Activated CD4-positive, alpha-beta T cell treated with anti-CD3 and anti-CD28 coated beads for 1 hour (primary cell): ENCODE measurements around the gene C5orf47.

Source experiments
- DNase-seq: peaks from one replicate; pipeline ENCODE4 v3.0.0-alpha.2; 2020

Gene C5orf47

GRCh38 chr5:174045470-174046025 lies 56.6 kb downstream of the C5orf47 start, which contains the start of gene NSG2:
Gene NSG2, plus strand, starts transcription at chr5:174045706. Its CDS starts 1,050 bp downstream, at chr5:174046756.
- no peak for DNase-seq

- no peak for DNase-seq
Measured at GRCh38 chr5:174046558-174046957, 57.6 kb downstream of the C5orf47 start.

- DNase-seq = no peak
Measured at GRCh38 chr5:174047472-174048099, 58.6 kb downstream of the C5orf47 start.

GRCh38 chr5:174052636-174053035 lies 63.7 kb downstream of the C5orf47 start:
- no peak for DNase-seq

- no peak for DNase-seq
Measured at GRCh38 chr5:174053905-174054304, 64.9 kb downstream of the C5orf47 start.
